Prostate gland (tissue), 2 donors: ENCODE results near the gene ZNF718. TPM values are rescaled to one million over a fixed set of nuclear protein-coding genes. Genes with fewer than 3 reads are reported as not detected.
"Not testable (repeated sequence)": the region's sequence is repeated elsewhere in the genome, so short reads cannot be mapped to it uniquely, and the experiment has no call there.

ENCODE experiments used
- DNase-seq: peaks from one replicate; pipeline ENCODE4 v3.0.0-alpha.2; 2019; ENCODE audit warnings: low spot score
- H3K27ac ChIP-seq, 2 donors: fragments of 200-600 bp; sonication (generic); 2 replicates each; pipeline ENCODE4 v1.5.1; 2017 to 2019
- H3K27me3 ChIP-seq: fragments of 200-600 bp; sonication (generic); replicated peaks from 2 replicates; pipeline ENCODE4 v1.5.1; 2019; ENCODE audit not compliant: insufficient read depth
- H3K36me3 ChIP-seq, 2 donors: fragments of 200-600 bp; sonication (generic); 1 replicate in 1 of 2; 2 replicates in 1 of 2; pipeline versions ENCODE4 v1.5.1 to v1.8.1; 2017 to 2019
- H3K4me1 ChIP-seq: fragments of 200-600 bp; sonication (generic); replicated peaks from 2 replicates; pipeline ENCODE4 v1.5.1; 2019
- H3K4me3 ChIP-seq, 2 donors: fragments of 200-600 bp; sonication (generic); 2 replicates each; pipeline ENCODE4 v1.5.1; 2017 to 2019
- H3K9me3 ChIP-seq: fragments of 200-600 bp; sonication (generic); 2 replicates; pipeline ENCODE4 v1.5.1; 2017
- CTCF ChIP-seq, 4 experiments: fragments of 200-600 bp in 2 of 4; fragments of 450-650 bp in 2 of 4; sonication (generic) in 2 of 4; IDR thresholded peaks; 1 replicate in 3 of 4; 2 replicates in 1 of 4; pipeline ENCODE4 v1.5.1; 2016 to 2019; ENCODE audit warnings: antibody characterized with exemption in 4 of 4, mild to moderate bottlenecking in 2 of 4, moderate library complexity in 2 of 4
- POLR2A ChIP-seq: fragments of 450-650 bp; IDR thresholded peaks from one replicate; pipeline ENCODE4 v1.6.1; 2016; ENCODE audit warnings: antibody characterized with exemption, mild to moderate bottlenecking
- POLR2AphosphoS5 ChIP-seq: sonication (generic); formaldehyde crosslinking; IDR thresholded peaks from one replicate; pipeline ENCODE4 v1.6.1; 2017; ENCODE audit warnings: antibody characterized with exemption
- WGBS: methylation state at CpG from one replicate; pipeline ENCODE4 v1.1.5; 2018; 5-methylcytosine and 5-hydroxymethylcytosine counted together
- intact Hi-C: fragments of 100-400 bp; cut with DNase I; formaldehyde crosslinking; loops from one replicate; pipeline ENCODE4 v1.14.2; 2022
- total RNA-seq, 2 donors: library from RNA; depleted of rRNA; stranded (reverse); fragments of >200 nt; gene quantifications; one replicate each; pipeline ENCODE4 v1.1.0, GENCODE V29; 2016

ZNF718 gene
- total RNA-seq, 2 donors from 2014 or later = 13.0 to 13.7 TPM

- WGBS = 88% methylated on average over 1 of the region's 1 CpG
- no peak overlapping the region for H3K4me3 ChIP-seq
- no peaks in the 10 kb centered on the region for H3K9me3 ChIP-seq
- no peak overlapping the region for H3K27ac ChIP-seq
- DNase-seq = no peak
- intact Hi-C loops = no loop called here
- no peak for TF ChIP-seq CTCF (IDR thresholded peaks at IDR 0.05)
- no peak for TF ChIP-seq POLR2A
- no peak for TF ChIP-seq POLR2AphosphoS5
- H3K27me3 ChIP-seq = no peaks in the 10 kb centered on the region
- H3K4me1 ChIP-seq = no peaks in the 10 kb centered on the region
- no peaks in the 10 kb centered on the region for H3K36me3 ChIP-seq
Measured at GRCh38 chr4:116499-116898, 7.8 kb upstream of the ZNF718 start.

- Histone ChIP-seq H3K36me3 (no peaks in the 10 kb centered on the region), H3K27me3 (no peaks in the 10 kb centered on the region), H3K4me3 (no peak overlapping the region), H3K4me1 (peaks cover 1% of the 10 kb centered on the region), H3K9me3 (no peaks in the 10 kb centered on the region), H3K27ac (no peak overlapping the region)
- intact Hi-C loops = loop anchor here (5.0 kb wide), 1 partner anchor 92 kb away; no protein-coding TSS in a partner anchor
- TF ChIP-seq POLR2AphosphoS5 = no peak
- no peak for TF ChIP-seq POLR2A
- TF ChIP-seq CTCF (IDR thresholded peaks at IDR 0.05) = no peak
- WGBS = 76% methylated on average over 5 of the region's 5 CpGs
- DNase-seq = no peak
Measured at GRCh38 chr4:120616-121015, 3.7 kb upstream of the ZNF718 start.

DNA sequence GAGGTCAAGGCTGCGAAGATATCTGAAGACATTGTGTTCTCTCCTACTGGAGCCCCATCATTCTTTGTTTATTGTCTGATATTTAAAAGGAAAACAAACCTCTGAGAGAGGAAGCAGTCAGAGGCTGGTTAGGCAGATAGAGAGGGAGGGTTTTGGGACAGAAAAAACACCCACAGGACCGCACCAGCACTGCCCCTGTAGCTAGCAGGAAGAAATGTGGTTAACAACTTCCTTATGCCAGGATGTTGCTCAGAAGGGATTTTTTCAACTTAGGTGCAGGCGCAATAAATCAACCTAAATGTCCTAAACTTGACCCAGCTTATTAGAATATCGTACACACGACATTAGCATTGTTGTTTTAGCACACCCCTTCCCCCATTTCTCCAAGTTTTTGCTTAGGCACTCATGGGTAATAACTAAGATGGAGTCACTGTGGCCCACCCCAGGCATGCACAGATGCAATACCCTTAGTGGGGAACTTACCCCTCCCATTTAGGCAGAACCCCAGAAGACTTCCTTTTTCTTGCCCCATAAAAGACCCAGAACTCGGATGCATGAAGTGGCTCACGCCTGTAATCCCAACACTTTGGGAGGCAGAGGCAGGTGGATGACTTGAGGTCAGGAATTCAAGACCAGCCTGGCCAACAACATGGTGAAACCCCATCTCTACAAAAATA is 2.8 kb upstream of the ZNF718 start:
- intact Hi-C loops = loop anchor here (5.0 kb wide), 1 partner anchor 91 kb away; no protein-coding TSS in a partner anchor
- no peaks in the 10 kb centered on the region for H3K9me3 ChIP-seq
- WGBS = 73% methylated on average over 7 of the region's 7 CpGs
- TF ChIP-seq POLR2AphosphoS5 (no peak), CTCF (IDR thresholded peaks at IDR 0.05) (no peak), POLR2A (no peak)
- no peaks in the 10 kb centered on the region for H3K36me3 ChIP-seq
- H3K4me1 ChIP-seq = peaks cover 3% of the 10 kb centered on the region
- no peak overlapping the region for H3K4me3 ChIP-seq
- H3K27me3 ChIP-seq = no peaks in the 10 kb centered on the region
- no peak for DNase-seq
- H3K27ac ChIP-seq = no peak overlapping the region

DNA sequence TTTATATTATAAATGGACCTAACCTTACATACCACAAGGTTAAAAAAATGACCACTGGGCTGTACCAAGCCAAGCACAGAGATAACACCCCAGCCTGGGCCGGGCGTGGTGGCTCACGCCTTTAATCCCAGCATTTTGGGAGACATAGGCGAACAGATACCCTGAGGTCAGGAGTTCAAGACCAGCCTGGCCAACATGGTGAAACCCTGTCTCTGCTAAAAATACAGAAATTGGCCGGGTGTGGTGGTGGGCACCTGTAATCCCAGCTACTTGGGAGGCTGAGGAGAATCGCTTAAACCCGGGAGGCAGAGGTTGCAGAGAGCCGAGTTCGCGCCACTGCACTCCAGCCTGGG is 403 bp upstream of the ZNF718 start:
- 46% methylated on average over 10 of the region's 10 CpGs for WGBS
- not testable (repeated sequence) for DNase-seq
- intact Hi-C loops = loop anchor here (5.0 kb wide), 1 partner anchor 88 kb away; no protein-coding TSS in a partner anchor

DNA sequence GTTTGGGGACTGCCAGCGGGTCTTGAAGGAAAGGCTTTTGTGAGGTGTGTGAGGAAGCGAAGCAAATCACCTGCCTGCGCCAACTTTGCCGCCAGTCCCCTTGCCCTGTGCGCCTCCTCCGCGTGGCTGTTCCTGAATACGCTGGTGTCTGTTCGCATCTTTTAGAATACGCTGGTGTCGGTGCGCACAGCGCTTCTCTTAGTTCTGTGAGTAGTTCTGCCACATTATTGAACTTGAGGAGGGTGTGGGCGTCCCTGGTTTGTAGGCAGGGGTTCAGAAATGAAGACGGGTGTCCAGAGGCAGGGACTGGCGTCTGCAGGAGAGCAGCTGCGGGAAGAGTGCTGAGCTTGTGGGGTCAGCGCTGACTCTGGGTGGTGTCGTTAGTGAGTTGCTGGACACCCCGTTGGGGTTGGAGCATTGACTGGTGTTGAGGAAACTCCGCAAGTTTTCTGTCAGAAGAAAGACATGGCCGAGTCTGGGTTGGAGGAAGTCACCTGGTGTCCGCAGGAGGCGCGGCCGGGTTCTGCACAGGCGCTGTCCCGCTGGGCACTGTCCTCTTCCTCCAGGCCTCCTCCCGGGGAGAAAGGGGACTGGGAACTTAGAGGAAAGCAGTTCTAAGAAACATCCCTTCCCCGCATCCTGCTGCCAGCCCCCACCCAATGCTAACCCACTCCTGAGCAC is 930 bp downstream of the ZNF718 start:
- no peaks in the 10 kb centered on the region for H3K27me3 ChIP-seq
- H3K4me1 ChIP-seq = peaks cover 3% of the 10 kb centered on the region
- H3K4me3 ChIP-seq = peak overlapping the region; percentile 58 to 65
- H3K27ac ChIP-seq = peak overlapping the region; percentile 85 to 90
- TF ChIP-seq POLR2AphosphoS5 = no peak
- no peak for TF ChIP-seq POLR2A
- TF ChIP-seq CTCF (IDR thresholded peaks at IDR 0.05) = no peak
- intact Hi-C loops = no loop called here
- peak; percentile 36 for DNase-seq
- H3K36me3 ChIP-seq = peaks cover 0 to 12% of the 10 kb centered on the region in 2 donors
- H3K9me3 ChIP-seq = no peaks in the 10 kb centered on the region
- 7% methylated on average over 30 of the region's 30 CpGs for WGBS

More for the DNA sequence above, 403 bp upstream of the ZNF718 start:
- Histone ChIP-seq H3K27ac (peak overlapping the region; percentile 85 to 90), H3K4me3 (peak overlapping the region; percentile 58 to 65), H3K36me3 (peaks cover 0 to 12% of the 10 kb centered on the region in 2 donors)
- H3K9me3 ChIP-seq, H3K4me1 ChIP-seq, H3K27me3 ChIP-seq: not testable (repeated sequence)
